ENCODE data around the gene PILRA.

PILRA gene

GRCh38 chr7:100384628-100385294 lies 11.5 kb downstream of the PILRA start:
- no peak for TF ChIP-seq CTCF (IDR thresholded peaks at IDR 0.05; ENCODE audit: extremely low read depth, insufficient read depth, missing control alignments)
- in situ Hi-C loops (cut with MboI; ENCODE audit: low pct_unique_long_range_greater_than_20kb, low sequenced_read_pairs, unreplicated experiment): no loop called here
- DNase-seq (ENCODE audit: low spot score): no peak

- no peak for DNase-seq (ENCODE audit: low spot score)
- no peak for TF ChIP-seq CTCF (IDR thresholded peaks at IDR 0.05; ENCODE audit: extremely low read depth, insufficient read depth, missing control alignments)
- in situ Hi-C loops (cut with MboI; ENCODE audit: low pct_unique_long_range_greater_than_20kb, low sequenced_read_pairs, unreplicated experiment): no loop called here
These were observed 13.7 kb downstream of the PILRA start for GRCh38 chr7:100386940-100387339.

- no peak for TF ChIP-seq CTCF (IDR thresholded peaks at IDR 0.05; ENCODE audit: extremely low read depth, insufficient read depth, missing control alignments)
- in situ Hi-C loops (cut with MboI; ENCODE audit: low pct_unique_long_range_greater_than_20kb, low sequenced_read_pairs, unreplicated experiment): no loop called here
- DNase-seq (ENCODE audit: low spot score): no peak
These were observed 14.4 kb downstream of the PILRA start for GRCh38 chr7:100387695-100388094.

- in situ Hi-C loops (cut with MboI; ENCODE audit: low pct_unique_long_range_greater_than_20kb, low sequenced_read_pairs, unreplicated experiment): no loop called here
- no peak for DNase-seq (ENCODE audit: low spot score)
These were observed 16.3 kb downstream of the PILRA start for GRCh38 chr7:100389437-100390088.

GRCh38 chr7:100390286-100391009 lies 17.2 kb downstream of the PILRA start:
- DNase-seq (ENCODE audit: low spot score): no peak
- in situ Hi-C loops (cut with MboI; ENCODE audit: low pct_unique_long_range_greater_than_20kb, low sequenced_read_pairs, unreplicated experiment): no loop called here
- no peak for TF ChIP-seq CTCF (IDR thresholded peaks at IDR 0.05; ENCODE audit: extremely low read depth, insufficient read depth, missing control alignments)

More at GRCh38 chr7:100389437-100390088, 16.3 kb downstream of the PILRA start:
- TF ChIP-seq CTCF (IDR thresholded peaks at IDR 0.05; ENCODE audit: extremely low read depth, insufficient read depth, missing control alignments): no peak

GRCh38 chr7:100393233-100393905 lies 20.1 kb downstream of the PILRA start:
- no peak for DNase-seq (ENCODE audit: low spot score)
- in situ Hi-C loops (cut with MboI; ENCODE audit: low pct_unique_long_range_greater_than_20kb, low sequenced_read_pairs, unreplicated experiment): no loop called here
- no peak for TF ChIP-seq CTCF (IDR thresholded peaks at IDR 0.05; ENCODE audit: extremely low read depth, insufficient read depth, missing control alignments)

Data from GM13977 (cell line).